ENCODE results near the gene RHBDD3. TPM values are rescaled to one million over a fixed set of nuclear protein-coding genes. Genes with fewer than 3 reads are reported as not detected.

Gene RHBDD3
- total and polyA plus RNA-seq, 2 of the 4 experiments (the other 2 are of a cell fraction): 5.7 to 21.5 TPM

- Histone ChIP-seq H3K79me1 (ENCODE audit: low read depth in 1 of 2, low read length in 2 of 2) (peaks cover 40 to 53% of the 10 kb centered on the region in 2 experiments), H2AK5ac (ENCODE audit: low read depth, low read length) (no peak overlapping the region), H3K4me3 (ENCODE audit: insufficient read depth, low read depth, low read length) (no peak overlapping the region), H3K27ac (ENCODE audit: insufficient read depth, low read length) (no peak overlapping the region), H3K14ac (replicated peaks; ENCODE audit: low read depth, low read length) (no peak overlapping the region), H3K9me3 (ENCODE audit: control insufficient read depth, insufficient read depth, low read length) (no peaks in the 10 kb centered on the region), H2BK120ac (ENCODE audit: low read depth, low read length) (no peak overlapping the region), H3K4me1 (ENCODE audit: control insufficient read depth, insufficient read depth, low read length) (no peaks in the 10 kb centered on the region), H3K18ac (ENCODE audit: low read depth, low read length) (no peak overlapping the region), H3K36me3 (ENCODE audit: control insufficient read depth, insufficient read depth, low read length) (peaks cover 62% of the 10 kb centered on the region), H4K5ac (ENCODE audit: low read depth, low read length) (no peak overlapping the region), H3K27me3 (ENCODE audit: control insufficient read depth, insufficient read depth, low read length) (no peaks in the 10 kb centered on the region), H4K8ac (ENCODE audit: low read depth in 2 of 2, low read length in 2 of 2) (no peak overlapping the region), H3K4me2 (ENCODE audit: low read depth, low read length) (no peak overlapping the region), H4K91ac (ENCODE audit: insufficient read depth, low read depth, low read length) (no peak overlapping the region), H3K9ac (ENCODE audit: low read depth, low read length) (no peak overlapping the region), H3K23ac (ENCODE audit: low read depth, low read length) (no peak overlapping the region), H2BK15ac (ENCODE audit: low read depth, low read length) (no peak overlapping the region), H3K4ac (ENCODE audit: low read depth, low read length) (no peak overlapping the region), H3K9me1 (ENCODE audit: insufficient read depth, low read length) (no peaks in the 10 kb centered on the region; the same call in 1 of the 2 replicates), H2BK5ac (ENCODE audit: low read depth, low read length, poor library complexity, severe bottlenecking) (no peak overlapping the region), H3K56ac (ENCODE audit: extremely low read depth, insufficient read depth, low read length) (no peak overlapping the region), H2BK20ac (ENCODE audit: low read depth, low read length) (no peak overlapping the region), H2AK9ac (replicated peaks; ENCODE audit: low read depth, low read length, poor library complexity) (no peak overlapping the region), H2AFZ (replicated peaks; ENCODE audit: low read length, poor library complexity) (no peak overlapping the region), H4K20me1 (ENCODE audit: insufficient read depth, low read length) (peaks cover 65% of the 10 kb centered on the region)
- dilution Hi-C loops (cut with HindIII; ENCODE audit: low sequenced_read_pairs, unreplicated experiment): no loop called here
- in situ Hi-C loops (cut with MboI; ENCODE audit: low sequenced_read_pairs): no loop called here
- WGBS, 2 experiments (ENCODE audit: extremely low coverage in 2 of 2, insufficient read length in 1 of 2): no CpG with 5 or more reads among the region's 2 CpGs
- no peak for ATAC-seq (ENCODE audit: low read depth)
- ChIA-PET CTCF (no interaction called here), POLR2A (ENCODE audit: unreplicated experiment) (no interaction called here)
- intact Hi-C loops (cut with micrococcal nuclease): loop anchor here (2.0 kb wide), 1 partner anchor 14 kb away; no protein-coding TSS in a partner anchor
- no peak for DNase-seq
- TF ChIP-seq NFE2L2 (IDR thresholded peaks at IDR 0.05; ENCODE audit: low read depth, low read length) (no peak), MXI1 (IDR thresholded peaks at IDR 0.05; ENCODE audit: borderline replicate concordance, low read depth, low read length) (no peak), MAFK (IDR thresholded peaks at IDR 0.05; ENCODE audit: low read depth, low read length) (no peak), RAD21 (IDR thresholded peaks at IDR 0.05; ENCODE audit: low read length) (no peak), POLR2A (IDR thresholded peaks at IDR 0.05; ENCODE audit: low read depth, low read length) (no peak)
- TSS peak; percentile 28 for BruUV-seq (replicated peaks)
Observed at GRCh38 chr22:29288837-29289236, 21.1 kb upstream of the RHBDD3 start.

Data from IMR-90 (cell line).